Right lobe of liver (tissue), 6 donors: ENCODE measurements around the gene ENO4. TPM values are rescaled to one million over a fixed set of nuclear protein-coding genes. Genes with fewer than 3 reads are reported as not detected.
A peak's percentile ranks its signal among the peaks of the same experiment; 100 is the strongest.

Experiments
- ATAC-seq, 4 donors: fragments of 200-7000 bp; cut with Tn5 transposase; one replicate each; pipeline ENCODE4 v1.9.1; 2020; ENCODE audit warnings: mild to moderate bottlenecking in 4 of 4, moderate library complexity in 4 of 4
- DNase-seq, 3 donors: peaks; one replicate each; pipeline ENCODE4 v3.0.0-alpha.2; 2020
- H3K27ac ChIP-seq, 3 donors: fragments of 200-600 bp; one replicate each; pipeline ENCODE4 v1.8.0; 2022
- H3K27me3 ChIP-seq, 2 donors: fragments of 200-600 bp; one replicate each; pipeline ENCODE4 v1.8.0; 2022
- H3K36me3 ChIP-seq, 4 donors: fragments of 200-600 bp; sonication (generic) in 1 of 4; one replicate each; pipeline versions ENCODE4 v1.5.1 to v1.8.0; 2017 to 2022; ENCODE audit warnings: control low read depth in 1 of 4
- H3K4me1 ChIP-seq, 4 donors: fragments of 200-600 bp; sonication (generic) in 1 of 4; one replicate each; pipeline versions ENCODE4 v1.5.1 to v1.8.0; 2017 to 2022; ENCODE audit warnings: control low read depth in 1 of 4
- H3K4me3 ChIP-seq, 3 donors: fragments of 200-600 bp; one replicate each; pipeline ENCODE4 v1.8.0; 2022
- H3K9me3 ChIP-seq, 4 donors: fragments of 200-600 bp; sonication (generic) in 1 of 4; one replicate each; pipeline versions ENCODE4 v1.5.1 to v1.8.0; 2017 to 2022; ENCODE audit warnings: control low read depth in 1 of 4
- POLR2A ChIP-seq: fragments of 450-650 bp; IDR thresholded peaks from one replicate; pipeline ENCODE4 v1.6.1; 2017; ENCODE audit warnings: antibody characterized with exemption, mild to moderate bottlenecking
- WGBS: methylation state at CpG from one replicate; pipeline ENCODE4 v1.1.6; 2018; ENCODE audit warnings: low coverage, low lambda C conversion rate; ENCODE audit not compliant: insufficient coverage; ENCODE audit errors: missing lambda C conversion rate; 5-methylcytosine and 5-hydroxymethylcytosine counted together
- intact Hi-C, 2 donors: fragments of 100-400 bp; cut with DNase I; formaldehyde crosslinking; loops; one replicate each; pipeline versions ENCODE4 v1.11.2 to v1.14.1; 2022
- total RNA-seq, 6 experiments: library from RNA; depleted of rRNA in 2 of 6; stranded (reverse); fragments of >200 nt in 2 of 6; fragmentation: NEBNext Ultra II Directional in 3 of 6; extraction: Animal tissue kit (Norgen Biotek cat#: 25700) in 3 of 6; gene quantifications; one replicate each; pipeline versions ENCODE4 v1.1.0 to v1.2.4, GENCODE V29; 2016 to 2023
- TF ChIP-seq, protein P1 (sequence below), 4 donors: fragments of 200-600 bp in 3 of 4; fragments of 450-650 bp in 1 of 4; IDR thresholded peaks; one replicate each; pipeline versions ENCODE4 v1.5.1 to v1.8.0; 2016 to 2022; ENCODE audit warnings: antibody characterized with exemption in 4 of 4, mild to moderate bottlenecking in 2 of 4
- donor health status: DM: no; HTN: yes; CAD: no.
- donor health status: DM: no; HTN: no; CAD: no.
- donor health status: DM: no; HTN: no; CAD: no.
- donor health status: DM: no; HTN: yes; CAD: no.
- donor health status: DM: no; HTN: yes; CAD: no.

Gene ENO4
- total RNA-seq, 6 experiments from 2014 or later, result not detected

DNA sequence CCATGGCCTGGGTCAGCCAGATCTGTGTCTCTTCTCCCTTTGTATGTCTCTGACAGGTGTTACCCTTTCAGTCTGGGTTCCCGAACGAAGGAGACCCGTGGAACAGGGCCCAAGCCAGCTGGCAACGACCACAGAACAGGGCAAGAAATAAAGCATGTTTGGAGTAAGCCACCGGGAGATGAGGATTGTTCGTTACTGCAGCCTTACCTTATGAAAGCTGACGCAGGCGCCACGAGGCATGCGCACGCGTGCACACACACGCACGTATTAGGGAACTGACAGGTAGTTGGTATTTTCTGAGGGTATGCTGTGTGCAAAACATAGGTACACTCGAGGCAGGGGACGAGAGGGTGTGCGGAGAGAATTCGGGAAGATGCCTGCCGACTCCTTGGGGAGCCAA, 46.4 kb upstream of the ENO4 start:
- no peaks in the 10 kb centered on the region for H3K27me3 ChIP-seq
- intact Hi-C loops, result no loop called here
- DNase-seq, result no peak
- no peaks in the 10 kb centered on the region for H3K4me1 ChIP-seq
- WGBS, result 75% methylated on average over 18 of the region's 19 CpGs
- ATAC-seq, result no peak
- H3K9me3 ChIP-seq, result no peaks in the 10 kb centered on the region
- no peaks in the 10 kb centered on the region for H3K36me3 ChIP-seq
- no peak overlapping the region for H3K4me3 ChIP-seq
- H3K27ac ChIP-seq, result no peak overlapping the region
- TF ChIP-seq, protein P1, sequence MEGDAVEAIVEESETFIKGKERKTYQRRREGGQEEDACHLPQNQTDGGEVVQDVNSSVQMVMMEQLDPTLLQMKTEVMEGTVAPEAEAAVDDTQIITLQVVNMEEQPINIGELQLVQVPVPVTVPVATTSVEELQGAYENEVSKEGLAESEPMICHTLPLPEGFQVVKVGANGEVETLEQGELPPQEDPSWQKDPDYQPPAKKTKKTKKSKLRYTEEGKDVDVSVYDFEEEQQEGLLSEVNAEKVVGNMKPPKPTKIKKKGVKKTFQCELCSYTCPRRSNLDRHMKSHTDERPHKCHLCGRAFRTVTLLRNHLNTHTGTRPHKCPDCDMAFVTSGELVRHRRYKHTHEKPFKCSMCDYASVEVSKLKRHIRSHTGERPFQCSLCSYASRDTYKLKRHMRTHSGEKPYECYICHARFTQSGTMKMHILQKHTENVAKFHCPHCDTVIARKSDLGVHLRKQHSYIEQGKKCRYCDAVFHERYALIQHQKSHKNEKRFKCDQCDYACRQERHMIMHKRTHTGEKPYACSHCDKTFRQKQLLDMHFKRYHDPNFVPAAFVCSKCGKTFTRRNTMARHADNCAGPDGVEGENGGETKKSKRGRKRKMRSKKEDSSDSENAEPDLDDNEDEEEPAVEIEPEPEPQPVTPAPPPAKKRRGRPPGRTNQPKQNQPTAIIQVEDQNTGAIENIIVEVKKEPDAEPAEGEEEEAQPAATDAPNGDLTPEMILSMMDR (IDR thresholded peaks at IDR 0.05), result no peak
- TF ChIP-seq POLR2A, result no peak

DNA sequence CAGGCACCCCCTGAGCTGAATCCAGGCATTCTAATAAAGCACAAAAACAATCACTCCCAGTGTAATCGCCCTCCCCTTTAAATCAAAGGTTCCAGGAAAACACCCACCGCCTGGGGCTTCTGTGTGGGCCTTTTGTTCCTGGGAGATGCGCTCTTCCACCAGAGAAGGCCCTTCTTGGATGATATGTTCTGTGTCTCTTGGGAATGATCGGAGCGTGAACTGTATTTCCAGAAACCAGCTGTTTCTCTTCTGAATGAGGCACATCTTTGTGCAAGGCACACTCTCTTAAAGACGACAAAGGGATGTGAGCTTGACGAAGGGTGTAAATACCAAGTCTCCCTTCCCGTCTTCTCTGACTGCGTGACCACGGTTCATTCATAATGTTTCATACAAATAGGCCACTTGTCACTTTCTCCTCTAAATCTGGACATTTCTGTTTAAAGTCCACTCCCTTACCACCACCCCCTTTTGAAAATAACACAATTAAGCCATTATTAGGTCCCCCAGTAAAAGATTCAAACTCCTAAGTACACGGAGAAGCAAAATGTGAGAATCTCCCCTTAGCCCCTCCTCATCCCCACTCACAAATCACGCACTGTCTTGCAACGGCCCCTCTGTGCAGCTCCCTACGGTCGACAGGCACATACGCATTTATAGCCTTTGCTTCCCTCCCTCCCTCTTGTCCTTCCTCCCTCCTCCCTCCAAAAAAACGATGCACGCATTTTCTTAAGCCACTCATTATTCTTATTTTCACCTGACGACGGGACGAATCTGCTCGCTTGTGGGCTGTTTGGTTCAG, 45.6 kb upstream of the ENO4 start:
- intact Hi-C loops, result no loop called here
- TF ChIP-seq POLR2A, result no peak
- TF ChIP-seq, protein P1 (IDR thresholded peaks at IDR 0.05), result no peak
- no peak for DNase-seq
- Histone ChIP-seq H3K4me3 (no peak overlapping the region), H3K27ac (no peak overlapping the region), H3K4me1 (no peaks in the 10 kb centered on the region), H3K27me3 (no peaks in the 10 kb centered on the region), H3K36me3 (no peaks in the 10 kb centered on the region), H3K9me3 (no peaks in the 10 kb centered on the region)
- whole genome bisulfite sequencing, result 79% methylated on average over 21 of the region's 22 CpGs
- ATAC-seq, result no peak

DNA sequence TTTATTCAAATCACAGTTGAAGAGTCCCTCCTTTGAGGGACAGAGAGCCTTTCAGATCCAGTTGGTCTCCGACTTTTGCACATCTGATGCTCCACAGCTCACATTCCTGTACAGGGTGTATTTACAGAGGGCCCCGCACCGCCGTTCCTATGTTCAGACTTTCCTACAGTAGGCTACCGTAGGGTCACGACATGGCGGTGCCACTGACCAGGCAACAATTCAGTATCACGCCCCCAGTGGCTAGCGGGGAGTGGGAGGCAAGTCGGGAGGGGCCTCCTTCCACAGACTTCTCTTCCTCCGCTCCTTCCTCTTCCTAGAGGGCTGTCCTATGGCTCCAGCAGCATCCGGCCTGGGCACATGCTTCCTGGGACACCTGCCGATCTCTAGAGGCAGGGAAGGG, 40.6 kb upstream of the ENO4 start:
- 0% methylated on average over 1 of the region's 13 CpGs for WGBS
- ATAC-seq, result no peak
- Histone ChIP-seq H3K27me3 (no peaks in the 10 kb centered on the region), H3K4me3 (no peak overlapping the region), H3K4me1 (peaks cover 0 to 5% (median 0%) of the 10 kb centered on the region in 4 donors), H3K9me3 (no peaks in the 10 kb centered on the region), H3K36me3 (no peaks in the 10 kb centered on the region), H3K27ac (no peak overlapping the region)
- intact Hi-C loops, result no loop called here
- DNase-seq, result no peak
- TF ChIP-seq POLR2A, result no peak
- TF ChIP-seq, protein P1 (IDR thresholded peaks at IDR 0.05), result no peak

DNA sequence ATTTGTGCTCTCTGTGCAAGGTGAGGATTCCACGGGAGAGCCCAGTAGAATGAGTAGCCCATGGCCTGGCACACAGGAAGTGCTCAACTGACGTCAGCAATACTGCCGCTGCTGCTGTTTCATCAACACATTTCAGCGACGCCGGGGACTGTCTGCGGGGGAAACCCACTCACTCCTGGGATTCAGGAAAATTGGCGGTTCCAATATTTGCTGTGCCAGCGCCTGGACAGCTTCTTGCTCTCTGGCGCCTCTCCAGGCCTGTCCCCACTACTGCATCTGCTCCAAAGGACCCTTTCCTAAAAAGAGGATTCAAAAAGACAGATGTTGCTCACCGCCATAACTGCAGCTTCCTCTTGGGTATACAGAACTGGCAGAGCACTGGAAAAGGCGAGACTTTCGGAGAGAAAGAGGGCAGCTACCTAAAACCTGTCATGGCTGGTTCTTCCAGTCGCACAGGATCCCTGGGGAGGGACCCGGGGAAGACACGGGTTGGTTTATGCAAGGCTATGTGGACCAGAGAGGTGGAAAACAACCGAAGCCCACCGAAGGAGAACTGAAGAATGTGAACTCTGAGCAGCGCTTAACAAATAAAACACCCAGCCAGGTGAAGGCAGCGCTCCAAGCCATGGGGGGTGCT, 39.7 kb upstream of the ENO4 start:
- Histone ChIP-seq H3K27ac (no peak overlapping the region), H3K9me3 (no peaks in the 10 kb centered on the region), H3K4me3 (no peak overlapping the region), H3K27me3 (no peaks in the 10 kb centered on the region), H3K4me1 (peaks cover 0 to 5% (median 0%) of the 10 kb centered on the region in 4 donors), H3K36me3 (no peaks in the 10 kb centered on the region)
- no peak for TF ChIP-seq POLR2A
- TF ChIP-seq, protein P1 (IDR thresholded peaks at IDR 0.05), result peak in 3 of 4 donors; percentile 23 to 39 (median 26)
- DNase-seq (no peak), ATAC-seq (peak; percentile 18 to 51 (median 42))
- intact Hi-C loops, result no loop called here
- 52% methylated on average over 14 of the region's 20 CpGs for WGBS
